GM19035 (cell line): Measurements from ENCODE around the gene SUDS3.

ENCODE experiments used
- ATAC-seq: cut with Tn5 transposase; IDR thresholded peaks from one replicate; pipeline ENCODE4 v1.9.1; 2021; ENCODE audit not compliant: unreplicated experiment

SUDS3 gene

GRCh38 chr12:118356809-118357256, 19.5 kb upstream of the SUDS3 start:
- peak; percentile 21 for ATAC-seq

- ATAC-seq, result peak; percentile 69
Measured at GRCh38 chr12:118357257-118358007, 18.9 kb upstream of the SUDS3 start.

GRCh38 chr12:118358008-118358359, 18.4 kb upstream of the SUDS3 start:
- ATAC-seq, result no peak

- no peak for ATAC-seq
Measured at GRCh38 chr12:118358612-118359540, 17.5 kb upstream of the SUDS3 start.

GRCh38 chr12:118359541-118359915, 16.8 kb upstream of the SUDS3 start:
- no peak for ATAC-seq

GRCh38 chr12:118361092-118361404, 15.3 kb upstream of the SUDS3 start:
- no peak for ATAC-seq

- no peak for ATAC-seq
Measured at GRCh38 chr12:118361889-118362288, 14.5 kb upstream of the SUDS3 start.

GRCh38 chr12:118368821-118369220, 7.5 kb upstream of the SUDS3 start:
- no peak for ATAC-seq

- ATAC-seq, result no peak
Measured at GRCh38 chr12:118370601-118371000, 5.8 kb upstream of the SUDS3 start.

GRCh38 chr12:118371321-118372282, 4.8 kb upstream of the SUDS3 start:
- ATAC-seq, result no peak

- ATAC-seq, result peak; percentile 79
Measured at GRCh38 chr12:118372541-118373495, 3.5 kb upstream of the SUDS3 start, which contains the start of gene TAOK3. TAOK3 (minus strand) TSS chr12:118372907; CDS start chr12:118255567, 117,340 bp downstream.

- ATAC-seq, result no peak
Measured at GRCh38 chr12:118373616-118374015, 2.7 kb upstream of the SUDS3 start.

- ATAC-seq, result no peak
Measured at GRCh38 chr12:118374126-118374725, 2.1 kb upstream of the SUDS3 start.

GRCh38 chr12:118374909-118375308, 1.4 kb upstream of the SUDS3 start:
- ATAC-seq, result no peak

- ATAC-seq, result no peak
Measured at GRCh38 chr12:118375348-118375747, 1.0 kb upstream of the SUDS3 start.

GRCh38 chr12:118377021-118377883, 897 bp downstream of the SUDS3 start:
- ATAC-seq, result no peak

GRCh38 chr12:118377884-118378470, 1.6 kb downstream of the SUDS3 start:
- ATAC-seq, result no peak

- no peak for ATAC-seq
Measured at GRCh38 chr12:118391424-118391823, 15.1 kb downstream of the SUDS3 start.
